ENCODE measurements around the gene ETFA. TPM values are rescaled to one million over a fixed set of nuclear protein-coding genes. Genes with fewer than 3 reads are reported as not detected.

ETFA gene
- total RNA-seq, 1 donor from 2014 or later: 109 TPM

DNA sequence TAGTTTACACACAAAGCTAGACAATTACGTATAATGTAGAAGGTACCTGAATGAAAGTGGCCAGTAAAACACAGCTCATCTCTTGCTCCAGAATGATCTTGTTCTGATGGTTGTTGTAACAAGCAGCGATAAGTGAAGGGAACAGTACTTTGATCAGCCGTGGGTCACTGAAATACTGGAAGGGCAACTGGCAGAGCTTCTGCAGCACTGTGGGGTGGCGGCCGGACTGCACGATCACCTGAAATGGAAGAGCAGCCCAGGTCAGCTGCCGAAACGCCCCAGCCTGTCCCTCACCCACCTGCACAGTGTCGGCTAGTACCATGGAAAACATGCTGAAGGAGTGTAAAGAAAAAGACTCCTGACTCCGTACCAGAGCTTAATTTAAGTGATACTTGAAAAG, 42.6 kb upstream of the ETFA start:
- H3K4me3 Mint-ChIP-seq: no peak overlapping the region
- no peaks in the 10 kb centered on the region for H3K36me3 Mint-ChIP-seq (ENCODE audit: low read depth)
- TF ChIP-seq, protein P1, sequence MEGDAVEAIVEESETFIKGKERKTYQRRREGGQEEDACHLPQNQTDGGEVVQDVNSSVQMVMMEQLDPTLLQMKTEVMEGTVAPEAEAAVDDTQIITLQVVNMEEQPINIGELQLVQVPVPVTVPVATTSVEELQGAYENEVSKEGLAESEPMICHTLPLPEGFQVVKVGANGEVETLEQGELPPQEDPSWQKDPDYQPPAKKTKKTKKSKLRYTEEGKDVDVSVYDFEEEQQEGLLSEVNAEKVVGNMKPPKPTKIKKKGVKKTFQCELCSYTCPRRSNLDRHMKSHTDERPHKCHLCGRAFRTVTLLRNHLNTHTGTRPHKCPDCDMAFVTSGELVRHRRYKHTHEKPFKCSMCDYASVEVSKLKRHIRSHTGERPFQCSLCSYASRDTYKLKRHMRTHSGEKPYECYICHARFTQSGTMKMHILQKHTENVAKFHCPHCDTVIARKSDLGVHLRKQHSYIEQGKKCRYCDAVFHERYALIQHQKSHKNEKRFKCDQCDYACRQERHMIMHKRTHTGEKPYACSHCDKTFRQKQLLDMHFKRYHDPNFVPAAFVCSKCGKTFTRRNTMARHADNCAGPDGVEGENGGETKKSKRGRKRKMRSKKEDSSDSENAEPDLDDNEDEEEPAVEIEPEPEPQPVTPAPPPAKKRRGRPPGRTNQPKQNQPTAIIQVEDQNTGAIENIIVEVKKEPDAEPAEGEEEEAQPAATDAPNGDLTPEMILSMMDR (conservative IDR thresholded peaks at IDR 0.05): no peak
- H3K4me1 Mint-ChIP-seq: no peaks in the 10 kb centered on the region
- no peaks in the 10 kb centered on the region for H3K9me3 Mint-ChIP-seq
- H3K27me3 Mint-ChIP-seq (ENCODE audit: low read depth): peaks cover 50% of the 10 kb centered on the region
- no peak for DNase-seq (ENCODE audit: low read depth, low spot score)
- no peak overlapping the region for H3K27ac Mint-ChIP-seq (ENCODE audit: unreplicated experiment)

DNA sequence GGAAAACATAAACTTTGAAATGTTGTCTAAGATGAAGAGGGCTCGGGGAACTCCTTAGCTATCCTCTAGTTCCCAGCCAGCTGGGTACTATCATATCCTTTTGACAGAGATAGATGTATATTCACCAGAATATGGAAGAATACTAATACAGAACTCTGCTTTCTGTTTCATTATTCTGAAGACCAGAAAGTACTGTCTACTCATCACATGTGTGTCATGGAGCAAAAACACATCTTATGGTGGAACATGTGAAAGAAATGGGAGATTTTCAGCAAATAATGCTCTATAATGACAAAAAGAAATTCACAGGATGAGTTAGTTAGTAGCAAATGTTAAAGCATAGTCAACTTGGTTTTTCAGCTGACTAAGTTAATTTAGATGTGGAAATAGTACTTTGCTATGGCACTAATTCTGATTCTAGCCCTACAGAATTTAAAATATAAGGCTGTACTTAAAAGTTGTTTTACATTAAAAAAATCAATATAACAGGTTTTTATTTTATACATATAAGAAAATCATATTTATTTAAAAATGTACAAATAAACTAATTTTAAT, 41.8 kb upstream of the ETFA start:
- Mint-ChIP-seq H3K27ac (ENCODE audit: unreplicated experiment) (no peak overlapping the region), H3K4me1 (no peaks in the 10 kb centered on the region), H3K27me3 (ENCODE audit: low read depth) (peaks cover 58% of the 10 kb centered on the region), H3K4me3 (no peak overlapping the region), H3K36me3 (ENCODE audit: low read depth) (no peaks in the 10 kb centered on the region), H3K9me3 (no peaks in the 10 kb centered on the region)
- TF ChIP-seq, protein P1 (conservative IDR thresholded peaks at IDR 0.05): no peak
- DNase-seq (ENCODE audit: low read depth, low spot score): no peak

DNA sequence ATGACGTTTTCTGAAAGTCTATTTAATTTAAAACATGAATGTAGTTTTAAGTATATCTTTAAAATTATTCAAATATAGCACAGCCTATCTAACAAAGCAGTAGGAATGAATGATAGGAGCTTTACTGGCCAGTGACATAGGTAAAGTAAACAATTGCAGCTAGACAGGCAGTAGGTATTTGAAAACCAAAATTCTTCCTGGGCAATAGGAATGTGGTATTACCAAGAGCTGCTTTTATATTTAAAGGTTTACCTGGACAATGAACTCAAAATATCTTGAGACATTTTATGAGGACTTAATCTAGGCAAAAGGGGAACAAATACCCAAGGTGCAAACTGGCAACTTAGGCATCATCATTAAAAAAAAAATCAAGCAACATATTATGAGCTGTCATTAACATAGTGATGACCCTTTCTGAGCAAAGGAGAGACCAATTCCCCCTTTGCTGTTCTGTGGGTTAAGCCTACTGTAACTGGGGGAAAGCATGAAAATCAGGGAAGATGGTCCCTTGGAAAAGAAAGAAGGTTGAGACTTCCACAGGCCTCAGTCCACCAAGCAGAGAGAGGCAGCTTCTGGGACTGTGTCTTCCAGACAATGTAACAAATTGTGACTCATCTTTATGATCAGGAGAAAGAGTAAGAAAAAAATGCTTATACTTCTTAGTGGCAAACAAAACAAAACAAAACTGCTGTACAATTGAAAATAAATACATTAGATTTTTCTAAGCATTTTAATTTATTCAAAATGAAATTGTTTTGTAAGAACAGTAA, 38.2 kb upstream of the ETFA start:
- peaks cover 82% of the 10 kb centered on the region for H3K27me3 Mint-ChIP-seq (ENCODE audit: low read depth)
- TF ChIP-seq, protein P1 (conservative IDR thresholded peaks at IDR 0.05): no peak

DNA sequence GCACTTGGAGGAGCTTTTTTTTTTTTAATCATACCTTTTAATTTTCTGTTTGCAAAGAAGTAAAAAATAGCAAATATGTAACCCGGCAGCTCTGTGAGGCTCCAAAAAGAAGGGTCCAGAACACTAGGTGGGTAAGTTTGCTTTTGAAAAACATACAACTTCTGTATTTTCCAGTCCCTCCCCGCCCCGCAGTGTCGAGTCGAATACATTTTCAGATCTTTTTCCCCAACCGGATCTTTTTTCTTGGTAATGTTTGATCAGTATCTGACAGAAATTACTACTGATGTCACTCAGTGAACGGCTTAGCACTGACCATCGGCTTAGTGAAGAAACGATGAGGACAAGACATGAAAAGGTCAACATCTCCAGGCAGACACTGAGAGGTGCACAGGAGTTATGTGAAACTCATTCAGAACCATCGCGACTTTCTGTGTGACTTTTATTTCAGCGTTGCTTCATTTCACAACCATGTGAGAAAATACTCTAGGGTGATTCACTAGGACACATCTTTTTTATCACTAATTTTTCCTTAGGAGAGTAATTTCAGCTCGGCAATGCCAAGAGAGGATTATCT, 36.3 kb upstream of the ETFA start:
- H3K4me1 Mint-ChIP-seq: peaks cover 10% of the 10 kb centered on the region
- no peak overlapping the region for H3K4me3 Mint-ChIP-seq
- no peak for DNase-seq (ENCODE audit: low read depth, low spot score)
- H3K27me3 Mint-ChIP-seq (ENCODE audit: low read depth): peaks cover 90% of the 10 kb centered on the region
- H3K9me3 Mint-ChIP-seq: no peaks in the 10 kb centered on the region
- TF ChIP-seq, protein P1 (conservative IDR thresholded peaks at IDR 0.05): no peak
- H3K36me3 Mint-ChIP-seq (ENCODE audit: low read depth): peaks cover 7% of the 10 kb centered on the region
- H3K27ac Mint-ChIP-seq (ENCODE audit: unreplicated experiment): no peak overlapping the region

More for the DNA sequence above, 38.2 kb upstream of the ETFA start:
- Mint-ChIP-seq H3K9me3 (no peaks in the 10 kb centered on the region), H3K27ac (ENCODE audit: unreplicated experiment) (no peak overlapping the region), H3K4me3 (no peak overlapping the region), H3K36me3 (ENCODE audit: low read depth) (peaks cover 5% of the 10 kb centered on the region), H3K4me1 (peaks cover 10% of the 10 kb centered on the region)
- no peak for DNase-seq (ENCODE audit: low read depth, low spot score)

DNA sequence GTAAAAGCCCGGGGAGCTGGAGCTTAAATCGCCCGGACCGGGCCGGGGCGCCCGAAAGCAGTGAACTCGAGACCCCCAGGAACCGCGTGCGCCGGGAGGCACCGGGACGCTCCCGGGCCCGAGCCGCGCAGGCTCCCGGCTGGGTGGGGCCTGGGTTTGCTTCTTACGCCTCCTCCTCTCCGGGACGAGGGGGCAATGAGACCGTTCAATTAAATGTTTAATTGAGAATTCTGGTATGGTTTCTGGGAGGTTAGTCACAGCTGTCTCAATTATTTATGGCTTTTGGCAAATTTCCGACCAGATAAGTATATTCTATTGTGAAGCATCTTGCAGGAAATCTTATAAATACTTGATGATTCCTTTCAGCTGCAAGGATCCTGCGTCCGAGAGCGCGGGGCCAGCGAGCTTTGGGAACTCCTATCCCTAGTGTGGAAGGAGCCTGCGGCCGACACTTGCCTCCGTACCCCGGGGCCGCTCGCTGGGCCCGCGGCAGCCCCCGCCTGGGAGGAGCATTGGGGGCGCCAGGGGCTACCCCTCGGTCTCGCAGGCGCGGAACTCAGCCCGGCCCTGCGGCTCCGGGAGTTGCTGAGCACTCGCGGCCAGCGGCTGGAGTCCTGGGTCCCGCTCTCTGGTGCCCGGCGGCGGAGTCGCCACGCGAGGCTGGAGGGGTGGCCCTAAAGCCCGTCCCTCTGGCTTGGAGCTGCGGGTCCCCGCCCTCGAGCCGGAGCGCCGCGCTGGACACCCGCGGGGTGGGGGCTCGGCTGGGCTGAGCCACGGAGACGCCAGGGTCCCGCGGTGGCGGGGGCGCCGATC, 35.6 kb upstream of the ETFA start:
- no peaks in the 10 kb centered on the region for H3K9me3 Mint-ChIP-seq

More for the DNA sequence above, 35.6 kb upstream of the ETFA start:
- peak overlapping the region; percentile 72 for H3K4me3 Mint-ChIP-seq
- peaks cover 14% of the 10 kb centered on the region for H3K4me1 Mint-ChIP-seq
- H3K36me3 Mint-ChIP-seq (ENCODE audit: low read depth): peaks cover 7% of the 10 kb centered on the region
- no peak overlapping the region for H3K27ac Mint-ChIP-seq (ENCODE audit: unreplicated experiment)
- DNase-seq (ENCODE audit: low read depth, low spot score): peak; percentile 20
- TF ChIP-seq, protein P1 (conservative IDR thresholded peaks at IDR 0.05): no peak
- peaks cover 88% of the 10 kb centered on the region for H3K27me3 Mint-ChIP-seq (ENCODE audit: low read depth)

All from neural crest cell (in vitro differentiated cells).